SK-N-SH treated with all-trans-retinoic acid at 6 μM for 48 hours (cell line): ENCODE measurements around the gene ZC3H7B.

ENCODE experiments used
- ATAC-seq: fragments of 200-7000 bp; cut with Tn5 transposase; 3 replicates; pipeline ENCODE4 v1.9.1; 2020; ENCODE audit warnings: mild to moderate bottlenecking, moderate library complexity
- ARNTL ChIP-seq: fragments of 450-650 bp; formaldehyde crosslinking; IDR thresholded peaks from 2 replicates; pipeline ENCODE4 v1.5.0; 2020; ENCODE audit warnings: low read depth, mild to moderate bottlenecking, moderate library complexity, borderline replicate concordance
- BACH2 ChIP-seq: fragments of 250-450 bp; sonication (Bioruptor Pico); IDR thresholded peaks from 2 replicates; pipeline ENCODE4 v1.9.0; 2021; ENCODE audit warnings: mild to moderate bottlenecking, borderline replicate concordance
- CSDC2 ChIP-seq: fragments of 250-450 bp; sonication (Bioruptor Pico); IDR thresholded peaks from 2 replicates; pipeline ENCODE4 v1.5.0; 2020; ENCODE audit warnings: mild to moderate bottlenecking, moderate library complexity
- ESRRG ChIP-seq: fragments of 250-450 bp; sonication (Bioruptor Pico); IDR thresholded peaks from 2 replicates; pipeline ENCODE4 v1.6.1; 2021; ENCODE audit warnings: mild to moderate bottlenecking
- ISL1 ChIP-seq: fragments of 250-450 bp; sonication (Bioruptor Pico); IDR thresholded peaks from 2 replicates; pipeline ENCODE4 v2.1.2; 2022; ENCODE audit warnings: mild to moderate bottlenecking, moderate library complexity
- OSR1 ChIP-seq: fragments of 250-450 bp; sonication (Bioruptor Pico); IDR thresholded peaks from 2 replicates; pipeline ENCODE4 v1.8.0; 2022; ENCODE audit warnings: moderate library complexity, mild to moderate bottlenecking, inconsistent platforms
- PPARA ChIP-seq: fragments of 250-450 bp; sonication (Bioruptor Pico); IDR thresholded peaks from 2 replicates; pipeline ENCODE4 v1.5.0; 2020; ENCODE audit warnings: mild to moderate bottlenecking, borderline replicate concordance
- RARB ChIP-seq: fragments of 250-450 bp; sonication (Bioruptor Pico); IDR thresholded peaks from 2 replicates; pipeline ENCODE4 v1.8.0; 2021; ENCODE audit warnings: mild to moderate bottlenecking, moderate library complexity
- SNAI2 ChIP-seq: fragments of 250-450 bp; sonication (Bioruptor Pico); IDR thresholded peaks from 2 replicates; pipeline ENCODE4 v1.5.0; 2020; ENCODE audit warnings: mild to moderate bottlenecking, moderate library complexity
- TCF4 ChIP-seq: fragments of 250-450 bp; sonication (Bioruptor Pico); IDR thresholded peaks from 2 replicates; pipeline ENCODE4 v1.8.0; 2021; ENCODE audit warnings: mild to moderate bottlenecking, moderate library complexity, borderline replicate concordance
- TOX ChIP-seq: fragments of 250-450 bp; sonication (Bioruptor Pico); IDR thresholded peaks from 2 replicates; pipeline ENCODE4 v1.8.0; 2021; ENCODE audit warnings: mild to moderate bottlenecking, moderate library complexity, borderline replicate concordance
- ZC3H10 ChIP-seq: fragments of 250-450 bp; sonication (Bioruptor Pico); IDR thresholded peaks from 2 replicates; pipeline ENCODE4 v1.5.1; 2021; ENCODE audit warnings: mild to moderate bottlenecking, moderate library complexity
- ZFP3 ChIP-seq: fragments of 250-450 bp; sonication (Bioruptor Pico); IDR thresholded peaks from 2 replicates; pipeline ENCODE4 v1.5.0; 2020; ENCODE audit warnings: mild to moderate bottlenecking, moderate library complexity
- ZFP30 ChIP-seq: fragments of 450-650 bp; formaldehyde crosslinking; IDR thresholded peaks from 2 replicates; pipeline ENCODE4 v1.5.0; 2022; ENCODE audit warnings: mild to moderate bottlenecking, moderate library complexity
- ZNF565 ChIP-seq: fragments of 450-650 bp; formaldehyde crosslinking; conservative IDR thresholded peaks from 2 replicates; pipeline ENCODE4 v1.5.0; 2020; ENCODE audit warnings: low read depth, mild to moderate bottlenecking, moderate library complexity
- ZNF70 ChIP-seq: fragments of 450-650 bp; formaldehyde crosslinking; IDR thresholded peaks from 2 replicates; pipeline ENCODE4 v1.5.0; 2020; ENCODE audit warnings: mild to moderate bottlenecking, moderate library complexity
- ZNF8 ChIP-seq: fragments of 450-650 bp; formaldehyde crosslinking; IDR thresholded peaks from 2 replicates; pipeline ENCODE4 v1.5.0; 2020; ENCODE audit warnings: mild to moderate bottlenecking, moderate library complexity
- TF ChIP-seq, protein P1 (sequence below): fragments of 250-450 bp; sonication (Bioruptor Pico); IDR thresholded peaks from 2 replicates; pipeline ENCODE4 v1.5.1; 2020; ENCODE audit warnings: low read depth, mild to moderate bottlenecking, moderate library complexity
- TF ChIP-seq, protein P2 (sequence below): fragments of 250-450 bp; sonication (Bioruptor Pico); IDR thresholded peaks from 2 replicates; pipeline ENCODE4 v1.8.0; 2020; ENCODE audit warnings: mild to moderate bottlenecking, moderate library complexity, borderline replicate concordance
- TF ChIP-seq, protein P3 (sequence below): fragments of 250-450 bp; sonication (Bioruptor Pico); IDR thresholded peaks from 2 replicates; pipeline ENCODE4 v1.5.0; 2020; ENCODE audit warnings: mild to moderate bottlenecking, moderate library complexity
- TF ChIP-seq, protein P4 (sequence below): fragments of 250-450 bp; sonication (Bioruptor Pico); IDR thresholded peaks from 2 replicates; pipeline ENCODE4 v1.8.0; 2021; ENCODE audit warnings: low read depth, mild to moderate bottlenecking, moderate library complexity, borderline replicate concordance

Gene ZC3H7B

DNA sequence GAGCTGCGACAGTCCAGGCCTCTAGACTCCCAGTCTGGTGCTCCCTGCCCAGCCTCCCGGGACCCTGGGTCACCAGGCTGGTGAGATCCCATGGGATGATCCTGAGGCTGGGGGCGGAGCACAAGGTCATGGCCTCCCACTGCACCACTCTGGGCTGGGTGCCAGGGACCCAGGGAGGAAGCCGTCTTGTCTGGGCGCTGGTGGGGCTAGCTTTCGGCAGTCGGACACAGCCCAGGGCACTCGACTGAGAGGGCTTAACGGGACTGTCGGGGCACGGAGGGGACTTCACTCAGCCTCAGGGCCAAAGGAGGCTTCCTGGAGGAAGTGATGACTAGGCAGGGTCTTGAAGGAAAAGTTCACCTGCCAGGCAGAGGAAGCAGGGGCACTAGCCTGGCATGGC is 39.0 kb downstream of the ZC3H7B start:
- no peak for ATAC-seq
- no peak for TF ChIP-seq CSDC2 (CRISPR knock-in tag)
- TF ChIP-seq ZNF70 (CRISPR knock-in tag): no peak
- no peak for TF ChIP-seq BACH2 (CRISPR knock-in tag)
- no peak for TF ChIP-seq ARNTL
- TF ChIP-seq ZNF8 (CRISPR knock-in tag): no peak
- no peak for TF ChIP-seq SNAI2 (CRISPR knock-in tag)
- TF ChIP-seq ZC3H10 (CRISPR knock-in tag): no peak
- TF ChIP-seq, protein P1, sequence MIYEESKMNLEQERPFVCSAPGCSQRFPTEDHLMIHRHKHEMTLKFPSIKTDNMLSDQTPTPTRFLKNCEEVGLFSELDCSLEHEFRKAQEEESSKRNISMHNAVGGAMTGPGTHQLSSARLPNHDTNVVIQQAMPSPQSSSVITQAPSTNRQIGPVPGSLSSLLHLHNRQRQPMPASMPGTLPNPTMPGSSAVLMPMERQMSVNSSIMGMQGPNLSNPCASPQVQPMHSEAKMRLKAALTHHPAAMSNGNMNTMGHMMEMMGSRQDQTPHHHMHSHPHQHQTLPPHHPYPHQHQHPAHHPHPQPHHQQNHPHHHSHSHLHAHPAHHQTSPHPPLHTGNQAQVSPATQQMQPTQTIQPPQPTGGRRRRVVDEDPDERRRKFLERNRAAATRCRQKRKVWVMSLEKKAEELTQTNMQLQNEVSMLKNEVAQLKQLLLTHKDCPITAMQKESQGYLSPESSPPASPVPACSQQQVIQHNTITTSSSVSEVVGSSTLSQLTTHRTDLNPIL (CRISPR knock-in tag): no peak
- no peak for TF ChIP-seq OSR1
- TF ChIP-seq, protein P2, sequence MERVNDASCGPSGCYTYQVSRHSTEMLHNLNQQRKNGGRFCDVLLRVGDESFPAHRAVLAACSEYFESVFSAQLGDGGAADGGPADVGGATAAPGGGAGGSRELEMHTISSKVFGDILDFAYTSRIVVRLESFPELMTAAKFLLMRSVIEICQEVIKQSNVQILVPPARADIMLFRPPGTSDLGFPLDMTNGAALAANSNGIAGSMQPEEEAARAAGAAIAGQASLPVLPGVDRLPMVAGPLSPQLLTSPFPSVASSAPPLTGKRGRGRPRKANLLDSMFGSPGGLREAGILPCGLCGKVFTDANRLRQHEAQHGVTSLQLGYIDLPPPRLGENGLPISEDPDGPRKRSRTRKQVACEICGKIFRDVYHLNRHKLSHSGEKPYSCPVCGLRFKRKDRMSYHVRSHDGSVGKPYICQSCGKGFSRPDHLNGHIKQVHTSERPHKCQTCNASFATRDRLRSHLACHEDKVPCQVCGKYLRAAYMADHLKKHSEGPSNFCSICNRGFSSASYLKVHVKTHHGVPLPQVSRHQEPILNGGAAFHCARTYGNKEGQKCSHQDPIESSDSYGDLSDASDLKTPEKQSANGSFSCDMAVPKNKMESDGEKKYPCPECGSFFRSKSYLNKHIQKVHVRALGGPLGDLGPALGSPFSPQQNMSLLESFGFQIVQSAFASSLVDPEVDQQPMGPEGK (CRISPR knock-in tag): no peak
- no peak for TF ChIP-seq TOX
- TF ChIP-seq ISL1 (CRISPR knock-in tag): no peak
- TF ChIP-seq ESRRG: no peak

DNA sequence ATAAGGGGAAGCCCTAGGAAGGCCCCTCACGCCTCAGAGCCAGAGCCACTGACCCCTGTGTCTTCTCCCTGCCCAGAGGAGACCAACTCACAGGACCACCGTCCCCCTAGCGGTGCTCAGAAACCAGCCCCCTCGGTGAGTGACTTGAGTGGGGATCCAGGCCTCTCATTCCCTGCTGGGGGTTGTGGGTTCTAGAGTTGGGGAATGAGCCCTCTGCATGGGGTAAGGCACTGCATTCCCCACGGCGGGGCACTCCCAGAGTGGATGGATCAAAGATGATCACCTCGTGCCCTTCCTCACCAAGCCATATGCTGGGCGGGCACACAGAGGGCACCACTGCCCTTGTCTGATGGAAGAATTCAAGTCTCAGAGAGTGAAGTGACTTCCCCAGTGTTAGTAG is 39.7 kb downstream of the ZC3H7B start:
- no peak for ATAC-seq
- no peak for TF ChIP-seq ARNTL
- no peak for TF ChIP-seq OSR1
- TF ChIP-seq PPARA (CRISPR knock-in tag): no peak
- TF ChIP-seq, protein P2 (CRISPR knock-in tag): no peak
- no peak for TF ChIP-seq ZFP30
- no peak for TF ChIP-seq RARB (CRISPR knock-in tag)
- TF ChIP-seq TCF4 (CRISPR knock-in tag): no peak
- TF ChIP-seq ZNF565 (CRISPR knock-in tag): no peak
- TF ChIP-seq, protein P1 (CRISPR knock-in tag): no peak
- no peak for TF ChIP-seq ZC3H10 (CRISPR knock-in tag)
- TF ChIP-seq, protein P3, sequence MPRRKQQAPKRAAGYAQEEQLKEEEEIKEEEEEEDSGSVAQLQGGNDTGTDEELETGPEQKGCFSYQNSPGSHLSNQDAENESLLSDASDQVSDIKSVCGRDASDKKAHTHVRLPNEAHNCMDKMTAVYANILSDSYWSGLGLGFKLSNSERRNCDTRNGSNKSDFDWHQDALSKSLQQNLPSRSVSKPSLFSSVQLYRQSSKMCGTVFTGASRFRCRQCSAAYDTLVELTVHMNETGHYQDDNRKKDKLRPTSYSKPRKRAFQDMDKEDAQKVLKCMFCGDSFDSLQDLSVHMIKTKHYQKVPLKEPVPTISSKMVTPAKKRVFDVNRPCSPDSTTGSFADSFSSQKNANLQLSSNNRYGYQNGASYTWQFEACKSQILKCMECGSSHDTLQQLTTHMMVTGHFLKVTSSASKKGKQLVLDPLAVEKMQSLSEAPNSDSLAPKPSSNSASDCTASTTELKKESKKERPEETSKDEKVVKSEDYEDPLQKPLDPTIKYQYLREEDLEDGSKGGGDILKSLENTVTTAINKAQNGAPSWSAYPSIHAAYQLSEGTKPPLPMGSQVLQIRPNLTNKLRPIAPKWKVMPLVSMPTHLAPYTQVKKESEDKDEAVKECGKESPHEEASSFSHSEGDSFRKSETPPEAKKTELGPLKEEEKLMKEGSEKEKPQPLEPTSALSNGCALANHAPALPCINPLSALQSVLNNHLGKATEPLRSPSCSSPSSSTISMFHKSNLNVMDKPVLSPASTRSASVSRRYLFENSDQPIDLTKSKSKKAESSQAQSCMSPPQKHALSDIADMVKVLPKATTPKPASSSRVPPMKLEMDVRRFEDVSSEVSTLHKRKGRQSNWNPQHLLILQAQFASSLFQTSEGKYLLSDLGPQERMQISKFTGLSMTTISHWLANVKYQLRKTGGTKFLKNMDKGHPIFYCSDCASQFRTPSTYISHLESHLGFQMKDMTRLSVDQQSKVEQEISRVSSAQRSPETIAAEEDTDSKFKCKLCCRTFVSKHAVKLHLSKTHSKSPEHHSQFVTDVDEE (CRISPR knock-in tag): no peak
- TF ChIP-seq ESRRG: no peak
- no peak for TF ChIP-seq BACH2 (CRISPR knock-in tag)
- TF ChIP-seq CSDC2 (CRISPR knock-in tag): no peak
- no peak for TF ChIP-seq ZNF70 (CRISPR knock-in tag)
- no peak for TF ChIP-seq ZFP3 (CRISPR knock-in tag)
- TF ChIP-seq SNAI2 (CRISPR knock-in tag): no peak
- TF ChIP-seq, protein P4, sequence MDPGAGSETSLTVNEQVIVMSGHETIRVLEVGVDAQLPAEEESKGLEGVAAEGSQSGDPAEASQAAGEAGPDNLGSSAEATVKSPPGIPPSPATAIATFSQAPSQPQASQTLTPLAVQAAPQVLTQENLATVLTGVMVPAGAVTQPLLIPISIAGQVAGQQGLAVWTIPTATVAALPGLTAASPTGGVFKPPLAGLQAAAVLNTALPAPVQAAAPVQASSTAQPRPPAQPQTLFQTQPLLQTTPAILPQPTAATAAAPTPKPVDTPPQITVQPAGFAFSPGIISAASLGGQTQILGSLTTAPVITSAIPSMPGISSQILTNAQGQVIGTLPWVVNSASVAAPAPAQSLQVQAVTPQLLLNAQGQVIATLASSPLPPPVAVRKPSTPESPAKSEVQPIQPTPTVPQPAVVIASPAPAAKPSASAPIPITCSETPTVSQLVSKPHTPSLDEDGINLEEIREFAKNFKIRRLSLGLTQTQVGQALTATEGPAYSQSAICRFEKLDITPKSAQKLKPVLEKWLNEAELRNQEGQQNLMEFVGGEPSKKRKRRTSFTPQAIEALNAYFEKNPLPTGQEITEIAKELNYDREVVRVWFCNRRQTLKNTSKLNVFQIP (CRISPR knock-in tag): no peak
- TF ChIP-seq, all 23 proteins: peak for 0
